D721Med (cell line): Measurements from ENCODE around the gene SLC9A2.

Source experiments
- DNase-seq: peaks from one replicate; pipeline ENCODE4 v3.0.0; 2011; ENCODE audit warnings: low spot score; ENCODE audit not compliant: insufficient read length
- FAIRE-seq: peaks from 2 replicates; lab custom pipeline; 2011; peaks lifted over from hg19 to GRCh38; lab: Jason Lieb, UNC
- TF ChIP-seq, protein P1 (sequence below): IDR thresholded peaks from 2 replicates; pipeline ENCODE4 v1.5.1; 2012; ENCODE audit warnings: mild to moderate bottlenecking, control low read depth; ENCODE audit not compliant: insufficient read depth; ENCODE audit errors: missing control alignments

Gene SLC9A2

DNA sequence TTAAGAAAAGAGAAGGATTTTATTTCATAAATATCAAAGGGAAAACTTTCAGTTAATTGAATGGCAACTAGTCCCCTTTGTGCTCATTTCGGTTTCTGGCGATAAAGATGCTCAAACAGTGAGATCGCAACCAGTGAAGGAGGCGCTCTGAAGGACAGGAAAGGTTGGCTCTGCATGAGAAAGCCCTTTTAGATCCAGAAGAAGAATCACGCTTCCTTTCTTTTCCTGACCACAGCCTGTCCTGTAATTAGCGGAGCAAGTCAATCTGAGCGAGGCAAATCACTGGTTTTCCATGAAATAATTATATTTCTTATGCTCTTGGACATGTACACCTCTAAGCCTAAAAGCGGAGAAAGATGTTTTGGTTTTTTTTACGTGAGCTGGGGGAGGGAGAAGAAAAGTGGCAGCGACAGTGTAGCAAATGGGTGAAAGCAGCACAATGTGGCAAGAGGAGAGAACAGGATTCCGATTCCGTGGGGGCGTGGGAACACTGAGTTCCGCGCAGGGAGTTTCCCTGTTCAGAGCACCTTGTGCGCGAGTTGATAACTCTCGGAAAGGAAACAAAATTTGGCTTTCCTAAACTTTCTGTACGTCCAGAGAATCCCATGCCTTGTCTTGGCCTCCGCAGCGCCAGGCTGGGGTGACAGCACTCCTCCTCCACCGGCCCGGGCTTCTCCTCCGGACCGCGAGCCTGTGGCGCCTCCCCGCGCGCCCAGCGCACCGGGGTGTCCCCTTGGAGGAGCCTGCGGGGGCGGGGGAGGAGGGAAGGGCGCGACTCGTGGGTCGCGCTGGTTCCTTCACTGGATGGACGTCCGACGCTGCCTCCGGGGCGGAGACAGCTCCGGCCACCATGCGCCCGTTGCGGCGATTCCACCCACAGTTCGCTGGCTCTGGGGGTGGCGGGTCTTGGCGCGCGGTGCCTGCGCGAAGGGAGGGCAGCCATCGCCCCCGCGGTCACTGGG lies 620 bp upstream of the SLC9A2 start:
- TF ChIP-seq, protein P1, sequence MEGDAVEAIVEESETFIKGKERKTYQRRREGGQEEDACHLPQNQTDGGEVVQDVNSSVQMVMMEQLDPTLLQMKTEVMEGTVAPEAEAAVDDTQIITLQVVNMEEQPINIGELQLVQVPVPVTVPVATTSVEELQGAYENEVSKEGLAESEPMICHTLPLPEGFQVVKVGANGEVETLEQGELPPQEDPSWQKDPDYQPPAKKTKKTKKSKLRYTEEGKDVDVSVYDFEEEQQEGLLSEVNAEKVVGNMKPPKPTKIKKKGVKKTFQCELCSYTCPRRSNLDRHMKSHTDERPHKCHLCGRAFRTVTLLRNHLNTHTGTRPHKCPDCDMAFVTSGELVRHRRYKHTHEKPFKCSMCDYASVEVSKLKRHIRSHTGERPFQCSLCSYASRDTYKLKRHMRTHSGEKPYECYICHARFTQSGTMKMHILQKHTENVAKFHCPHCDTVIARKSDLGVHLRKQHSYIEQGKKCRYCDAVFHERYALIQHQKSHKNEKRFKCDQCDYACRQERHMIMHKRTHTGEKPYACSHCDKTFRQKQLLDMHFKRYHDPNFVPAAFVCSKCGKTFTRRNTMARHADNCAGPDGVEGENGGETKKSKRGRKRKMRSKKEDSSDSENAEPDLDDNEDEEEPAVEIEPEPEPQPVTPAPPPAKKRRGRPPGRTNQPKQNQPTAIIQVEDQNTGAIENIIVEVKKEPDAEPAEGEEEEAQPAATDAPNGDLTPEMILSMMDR = no peak
- DNase-seq (no peak), FAIRE-seq (no peak)

DNA sequence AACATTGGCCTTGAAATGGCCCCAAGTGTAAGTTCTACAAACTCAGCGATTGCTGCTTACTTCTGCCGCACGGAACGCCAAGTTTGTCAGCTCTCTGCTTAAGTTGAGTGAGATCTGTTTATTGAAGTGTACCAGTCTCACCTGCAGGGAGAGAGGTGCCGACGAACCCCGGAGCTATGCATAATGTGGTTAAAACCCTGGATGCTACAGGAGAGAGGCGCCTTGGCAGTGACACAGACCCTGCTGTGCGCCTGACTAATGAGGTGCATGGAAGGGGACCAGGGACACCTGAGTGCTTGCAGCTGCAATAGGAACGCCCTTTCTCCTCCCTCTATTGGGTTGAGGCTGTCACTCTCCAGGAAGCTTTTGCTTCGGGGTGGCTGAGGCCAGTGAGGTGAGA lies 979 bp downstream of the SLC9A2 start:
- TF ChIP-seq, protein P1 = no peak
- no peak for DNase-seq
- no peak for FAIRE-seq

DNA sequence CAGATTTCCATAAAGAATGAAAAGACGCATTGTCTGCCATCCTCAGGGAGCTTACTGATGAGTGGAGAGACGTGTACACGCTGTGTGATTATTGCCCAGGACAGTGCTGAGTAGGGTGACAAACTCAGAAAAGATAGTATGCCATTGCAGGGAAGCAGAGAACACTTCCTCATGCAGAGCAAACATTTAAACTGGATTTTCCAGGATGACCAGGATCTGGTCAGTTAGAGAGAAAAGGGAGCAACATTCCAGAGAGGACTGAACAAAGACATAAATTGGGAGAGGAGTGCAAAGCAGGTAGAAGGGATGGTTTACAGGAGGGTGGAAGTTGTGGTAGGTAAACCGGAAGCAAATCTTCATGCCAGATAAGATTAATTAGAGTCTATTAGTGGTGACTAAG lies 2.3 kb downstream of the SLC9A2 start:
- FAIRE-seq = no peak
- TF ChIP-seq, protein P1 = no peak
- DNase-seq = no peak

DNA sequence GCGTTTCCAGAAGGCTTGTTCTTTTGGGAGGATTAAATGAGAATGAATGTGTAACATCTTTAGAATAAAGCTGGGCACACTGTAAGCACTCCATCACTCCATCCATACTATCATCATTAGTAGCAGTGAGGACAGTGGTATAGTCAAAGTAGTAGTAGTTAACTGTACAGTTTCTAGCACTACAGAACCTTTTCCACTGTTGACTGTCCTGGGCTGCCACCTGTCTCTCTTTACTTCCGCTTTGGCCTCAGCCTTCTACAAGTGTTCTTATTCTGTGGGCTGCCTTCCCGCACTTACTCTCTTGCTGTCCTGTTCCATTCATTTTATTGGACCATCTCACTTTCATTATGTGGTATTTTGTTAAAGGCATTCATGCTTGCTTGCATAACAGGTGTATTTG lies 3.3 kb downstream of the SLC9A2 start:
- TF ChIP-seq, protein P1 = no peak
- DNase-seq (no peak), FAIRE-seq (no peak)

DNA sequence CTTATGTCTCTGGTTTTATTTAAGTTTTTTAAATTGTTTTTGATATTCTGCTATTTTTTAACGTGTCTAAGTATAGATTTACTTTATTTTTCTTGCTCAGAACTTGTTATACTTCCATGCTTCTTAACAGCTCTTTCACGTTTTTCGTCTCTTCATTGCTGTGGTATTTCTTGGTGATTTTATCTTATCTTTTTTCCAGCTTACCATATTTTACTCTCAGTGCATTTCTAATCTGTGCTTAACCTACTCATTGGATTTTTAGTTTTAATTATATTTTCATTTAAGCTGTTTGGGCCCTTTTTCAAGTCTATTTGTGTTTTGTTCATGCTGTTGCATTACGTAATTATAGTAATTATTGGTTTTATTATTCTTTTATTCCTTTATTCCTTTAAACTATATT lies 11.1 kb downstream of the SLC9A2 start:
- FAIRE-seq (no peak), DNase-seq (no peak)
- TF ChIP-seq, protein P1 = no peak

DNA sequence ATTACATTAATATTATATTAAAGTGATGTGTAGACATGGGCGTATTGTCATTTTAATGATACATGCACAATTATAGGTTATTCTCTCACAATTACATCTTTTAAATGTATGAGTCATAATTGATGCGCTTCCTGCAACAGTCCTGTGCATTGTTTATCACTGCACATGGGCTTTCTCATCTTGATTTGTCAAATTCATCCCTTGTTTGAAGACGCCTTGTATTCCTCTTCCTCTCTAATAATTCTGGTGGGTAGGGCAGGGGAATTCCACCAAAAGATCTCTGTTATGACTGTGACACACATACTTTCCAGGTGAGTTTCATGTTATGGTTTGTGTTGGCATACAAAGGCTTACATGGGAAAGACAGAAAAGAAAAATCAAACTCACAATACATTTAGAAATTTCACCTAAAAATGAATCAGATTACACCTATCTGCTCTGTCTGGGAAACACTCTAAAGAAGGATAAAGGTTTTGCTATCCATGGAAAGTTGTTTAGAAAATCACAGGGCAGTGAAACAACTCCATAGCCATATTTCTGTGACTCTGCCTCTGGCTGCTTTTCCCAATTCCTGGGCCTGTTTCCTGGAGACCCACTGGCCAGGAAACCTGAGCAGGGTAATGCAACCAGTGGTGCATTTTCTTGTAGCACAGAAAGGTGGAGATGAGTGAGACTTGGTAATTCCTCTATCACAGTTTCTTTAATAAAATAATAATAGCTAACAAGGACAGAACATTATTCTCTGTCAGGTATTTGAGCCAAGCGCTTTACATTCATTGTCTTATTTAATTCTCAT lies 13.2 kb downstream of the SLC9A2 start:
- no peak for FAIRE-seq
- DNase-seq = no peak
- TF ChIP-seq, protein P1 = no peak

DNA sequence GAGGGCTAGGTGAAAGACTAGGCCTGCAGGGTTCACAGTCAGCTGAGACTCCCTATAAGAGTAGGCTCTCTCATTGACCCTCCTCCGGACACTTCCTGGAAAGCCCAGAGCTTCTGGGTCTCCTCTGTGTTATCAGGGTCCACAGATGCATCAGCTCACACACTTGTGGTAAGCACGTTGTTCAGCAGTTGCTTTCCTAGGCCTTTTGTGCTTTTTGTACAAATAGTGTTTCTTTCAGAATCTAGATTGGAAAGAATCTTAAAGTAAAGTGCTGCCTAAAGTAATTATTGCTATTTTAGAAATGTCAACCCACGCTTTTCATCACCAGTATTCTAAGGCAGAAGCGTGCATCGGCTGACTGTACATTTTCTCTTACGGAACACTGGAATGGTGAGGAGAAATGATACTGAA lies 15.5 kb downstream of the SLC9A2 start:
- no peak for DNase-seq
- no peak for FAIRE-seq
- TF ChIP-seq, protein P1 = no peak
